ENCODE results near the gene TCF19.
"Not testable (repeated sequence)": the region's sequence is repeated elsewhere in the genome, so short reads cannot be mapped to it uniquely, and the experiment has no call there.

The TCF19 gene

DNA sequence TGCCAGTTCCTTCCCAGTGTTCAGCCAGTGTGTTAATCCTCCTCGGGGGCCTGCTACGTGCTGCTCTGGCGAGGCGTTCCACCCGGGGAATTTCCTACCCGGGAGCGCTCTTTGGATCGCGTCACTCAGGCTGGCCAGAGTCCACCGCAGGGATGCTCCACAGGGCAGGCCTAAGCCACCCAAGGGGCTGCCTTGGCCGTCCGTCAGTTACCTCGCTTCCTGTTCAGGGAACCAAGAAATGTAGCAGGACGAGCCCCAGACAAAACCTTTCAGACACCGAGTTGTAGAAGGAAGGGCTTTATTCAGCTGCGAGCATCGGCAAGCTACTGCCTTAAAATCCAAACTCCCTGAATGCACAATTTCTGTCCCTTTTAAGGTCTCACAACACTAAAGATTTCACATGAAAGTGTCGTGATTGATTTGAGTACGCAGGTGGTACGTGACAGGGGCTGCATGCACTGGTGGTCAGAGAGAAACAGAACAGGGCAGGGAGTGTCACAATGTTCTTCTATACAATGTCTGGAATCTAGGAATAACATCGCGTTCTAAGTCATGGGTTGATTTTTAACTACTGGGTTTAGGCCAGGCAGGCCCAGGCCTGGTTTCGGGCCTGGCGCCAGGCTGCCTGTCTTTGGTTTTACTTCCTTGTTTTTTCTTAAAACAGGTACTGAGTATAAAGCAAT lies 27.8 kb downstream of the TCF19 start:
- no peak for DNase-seq

DNA sequence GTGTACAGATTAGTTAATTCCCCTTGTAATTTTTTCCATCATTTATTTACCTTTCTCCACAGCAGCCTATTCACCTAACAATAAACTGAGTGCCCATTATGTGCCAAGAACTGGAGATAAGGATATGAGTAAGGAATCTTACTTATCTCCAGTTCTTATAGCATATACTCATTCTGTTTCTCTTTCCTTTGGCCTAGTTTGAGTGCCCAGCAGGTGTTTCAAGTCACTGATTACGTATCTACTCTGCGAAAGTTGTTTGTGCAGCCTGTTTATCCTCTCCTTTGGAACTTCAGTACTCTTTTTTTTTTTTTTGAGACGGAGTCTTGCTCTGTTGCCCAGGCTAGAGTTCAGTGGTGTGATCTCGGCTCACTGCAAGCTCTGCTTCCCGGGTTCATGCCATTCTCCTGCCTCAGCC lies 29.4 kb downstream of the TCF19 start:
- no peak for DNase-seq

DNA sequence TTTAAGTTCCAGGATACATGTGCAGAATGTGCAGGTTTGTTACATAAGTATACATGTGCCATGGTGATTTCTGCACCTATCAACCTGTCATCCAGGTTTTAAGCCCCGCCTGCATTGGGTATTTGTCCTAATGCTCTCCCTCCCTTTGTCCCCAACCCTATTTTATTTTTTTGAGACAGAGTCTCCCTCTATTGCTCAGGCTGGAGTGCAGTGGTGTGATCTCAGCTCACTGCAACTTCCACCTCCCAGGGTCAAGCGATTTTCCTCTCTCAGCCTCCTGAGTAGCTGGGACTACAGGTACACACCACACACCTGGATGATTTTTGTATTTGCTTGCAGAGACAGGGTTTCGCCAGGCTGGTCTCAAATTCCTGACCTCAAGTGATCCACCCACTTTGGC lies 30.8 kb downstream of the TCF19 start:
- not testable (repeated sequence) for DNase-seq

DNA sequence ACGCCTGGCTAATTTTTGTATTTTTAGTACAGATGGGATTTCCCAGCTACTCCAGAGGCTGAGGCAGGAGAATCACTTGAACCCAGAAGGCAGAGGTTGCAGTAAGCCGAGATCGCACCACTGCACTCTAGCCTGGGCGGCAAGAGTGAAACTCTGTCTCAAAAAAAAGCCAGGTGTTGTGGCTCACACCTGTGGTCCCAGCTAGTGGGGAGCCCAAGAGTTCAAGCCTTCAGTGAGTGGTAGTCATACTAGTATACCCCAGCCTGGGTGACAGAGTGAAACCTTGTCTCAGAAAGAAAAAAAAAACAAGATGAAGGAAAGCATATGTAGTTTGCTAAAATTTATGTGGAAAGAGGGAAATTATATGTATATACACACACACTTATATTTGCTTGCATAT lies 32.1 kb downstream of the TCF19 start:
- no peak for DNase-seq

DNA sequence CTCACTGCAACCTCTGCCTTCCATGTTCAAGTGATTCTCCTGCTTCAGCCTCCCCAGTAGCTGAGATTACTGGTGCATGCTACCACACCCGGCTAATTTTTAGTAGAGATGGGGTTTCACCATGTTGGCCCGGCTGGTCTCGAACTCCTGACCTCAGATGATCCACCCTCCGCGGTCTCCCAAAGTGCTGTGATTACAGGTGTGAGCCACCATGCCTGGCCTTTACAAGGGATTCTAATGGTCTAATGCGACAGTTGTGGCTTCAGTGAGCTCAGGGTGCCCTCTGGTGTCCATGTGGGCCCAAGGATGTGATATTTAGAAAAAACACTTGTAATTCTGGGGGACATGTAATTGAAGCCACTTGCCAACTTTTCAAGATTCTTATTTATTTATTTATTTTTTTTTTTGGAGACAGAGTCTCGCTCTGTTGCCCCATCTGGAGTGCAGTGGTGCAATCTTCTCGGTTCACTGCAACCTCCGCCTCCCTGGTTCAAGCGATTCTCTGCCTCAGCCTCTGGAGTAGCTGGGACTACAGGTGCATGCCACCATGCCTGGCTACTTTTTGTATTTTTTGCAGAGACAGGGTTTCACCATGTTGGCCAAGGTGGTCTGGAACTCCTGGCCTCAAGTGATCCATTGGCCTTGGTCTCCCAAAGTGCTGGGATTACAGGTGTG lies 34.2 kb downstream of the TCF19 start:
- peak; percentile 74 for DNase-seq

DNA sequence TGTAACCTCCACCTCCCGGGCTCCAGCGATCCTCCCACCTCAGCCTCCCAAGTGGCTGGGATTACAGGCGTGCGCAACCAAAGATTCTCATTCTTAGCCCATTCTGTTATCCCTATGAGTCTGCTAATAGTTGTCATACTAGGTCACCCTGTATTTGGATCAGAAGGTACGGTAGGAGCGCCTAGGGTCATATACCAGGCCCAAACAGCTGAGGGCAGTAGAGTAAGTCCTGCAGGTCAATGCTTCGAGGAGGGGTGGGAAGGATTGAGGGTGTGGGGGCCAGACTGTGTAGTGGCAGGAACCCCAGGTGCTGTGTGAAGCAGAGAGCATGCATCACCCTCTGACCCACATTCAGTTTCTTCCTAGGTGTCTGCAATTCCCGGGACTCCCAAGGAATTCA lies 34.8 kb downstream of the TCF19 start:
- DNase-seq = no peak

DNA sequence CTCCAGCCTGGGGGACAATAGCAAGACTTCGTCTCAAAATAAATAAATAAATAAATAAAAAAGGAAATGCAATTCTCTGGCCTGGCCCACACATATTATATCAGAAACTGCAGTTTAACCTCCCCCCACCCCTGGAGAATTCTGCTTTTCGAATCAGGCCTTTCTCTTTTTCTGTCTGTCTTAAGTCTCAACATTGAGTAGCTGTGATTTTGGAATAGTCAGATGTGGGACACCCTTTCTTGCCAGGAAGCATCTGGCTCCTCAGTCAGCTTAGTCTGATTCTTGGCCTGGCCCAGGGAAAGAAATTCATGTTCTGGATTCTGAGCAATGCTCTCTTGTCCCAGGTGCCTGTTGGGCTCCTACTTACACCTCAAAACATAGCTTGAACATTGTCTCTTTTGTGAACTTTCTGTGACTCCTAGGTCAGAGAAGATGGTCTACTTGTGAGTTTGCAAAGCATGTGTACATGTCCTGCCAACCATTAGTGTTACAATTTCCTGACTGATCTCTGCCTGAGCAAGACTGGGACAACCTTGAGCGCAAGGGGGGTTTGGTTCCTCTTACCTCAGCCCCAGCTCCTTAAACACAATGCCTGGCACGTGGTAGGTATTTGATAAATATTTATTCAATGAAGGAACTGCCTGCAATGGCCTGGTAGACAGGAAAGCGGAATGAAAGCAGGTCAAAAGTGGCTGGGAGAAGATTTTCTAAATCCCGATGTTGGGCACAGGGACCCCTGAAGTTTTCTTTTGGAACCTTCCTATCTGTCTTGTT lies 35.9 kb downstream of the TCF19 start:
- DNase-seq = no peak

DNA sequence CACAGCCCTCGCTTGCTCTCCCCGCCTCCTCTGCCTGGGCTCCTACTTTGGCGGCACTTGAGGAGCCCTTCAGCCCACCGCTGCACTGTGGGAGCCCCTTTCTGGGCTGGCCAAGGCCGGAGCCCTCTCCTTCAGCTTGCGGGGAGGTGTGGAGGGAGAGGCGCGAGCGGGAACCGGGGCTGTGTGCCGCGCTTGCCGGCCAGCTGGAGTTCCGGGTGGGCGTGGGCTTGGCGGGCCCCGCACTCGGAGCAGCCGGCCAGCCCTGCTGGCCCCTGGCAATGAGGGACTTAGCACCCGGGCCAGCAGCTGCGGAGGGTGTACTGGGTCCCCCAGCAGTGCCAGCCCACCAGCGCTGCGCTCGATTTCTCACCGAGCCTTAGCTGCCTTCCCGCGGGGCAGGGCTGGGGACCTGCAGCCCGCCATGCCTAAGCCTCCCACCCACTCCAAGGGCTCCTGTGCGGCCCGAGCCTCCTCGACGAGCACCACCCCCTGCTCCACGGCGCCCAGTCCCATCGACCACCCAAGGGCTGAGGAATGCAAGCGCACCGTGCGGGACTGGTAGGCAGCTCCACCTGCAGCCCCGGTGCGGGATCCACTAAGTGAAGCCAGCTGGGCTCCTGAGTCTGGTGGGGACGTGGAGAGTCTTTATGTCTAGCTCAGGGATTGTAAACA lies 37.1 kb downstream of the TCF19 start:
- not testable (repeated sequence) for DNase-seq

DNA sequence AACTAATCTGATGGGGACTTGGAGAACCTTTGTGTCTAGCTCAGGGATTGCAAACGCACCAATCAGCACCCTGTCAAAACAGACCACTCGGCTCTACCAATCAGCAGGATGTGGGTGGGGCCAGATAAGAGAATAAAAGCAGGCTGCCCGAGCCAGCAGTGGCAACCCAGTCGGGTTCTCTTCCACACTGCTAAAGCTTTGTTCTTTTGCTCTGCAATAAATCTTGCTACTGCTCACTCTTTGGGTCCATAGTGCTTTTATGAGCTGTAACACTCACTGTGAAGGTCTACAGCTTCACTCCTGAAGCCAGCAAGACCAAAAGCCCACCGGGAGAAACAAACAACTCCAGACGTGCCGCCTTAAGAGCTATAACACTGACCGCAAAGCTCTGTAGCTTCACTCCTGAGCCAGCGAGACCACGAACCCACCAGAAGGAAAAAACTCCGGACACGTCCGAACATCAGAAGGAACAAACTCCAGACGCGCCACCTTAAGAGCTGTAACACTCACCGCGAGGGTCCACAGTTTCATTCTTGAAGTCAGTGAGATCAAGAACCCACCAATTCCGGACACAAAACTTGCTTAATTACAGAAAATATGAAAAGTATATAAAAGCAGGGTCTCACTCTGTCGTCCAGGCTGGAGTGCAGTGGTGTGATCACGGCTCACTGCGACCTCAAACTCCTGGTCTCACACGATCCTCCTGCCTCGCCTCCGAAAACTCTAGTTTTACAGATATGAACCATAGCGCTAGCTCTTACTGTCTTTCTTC lies 38.0 kb downstream of the TCF19 start:
- DNase-seq = not testable (repeated sequence)

DNA sequence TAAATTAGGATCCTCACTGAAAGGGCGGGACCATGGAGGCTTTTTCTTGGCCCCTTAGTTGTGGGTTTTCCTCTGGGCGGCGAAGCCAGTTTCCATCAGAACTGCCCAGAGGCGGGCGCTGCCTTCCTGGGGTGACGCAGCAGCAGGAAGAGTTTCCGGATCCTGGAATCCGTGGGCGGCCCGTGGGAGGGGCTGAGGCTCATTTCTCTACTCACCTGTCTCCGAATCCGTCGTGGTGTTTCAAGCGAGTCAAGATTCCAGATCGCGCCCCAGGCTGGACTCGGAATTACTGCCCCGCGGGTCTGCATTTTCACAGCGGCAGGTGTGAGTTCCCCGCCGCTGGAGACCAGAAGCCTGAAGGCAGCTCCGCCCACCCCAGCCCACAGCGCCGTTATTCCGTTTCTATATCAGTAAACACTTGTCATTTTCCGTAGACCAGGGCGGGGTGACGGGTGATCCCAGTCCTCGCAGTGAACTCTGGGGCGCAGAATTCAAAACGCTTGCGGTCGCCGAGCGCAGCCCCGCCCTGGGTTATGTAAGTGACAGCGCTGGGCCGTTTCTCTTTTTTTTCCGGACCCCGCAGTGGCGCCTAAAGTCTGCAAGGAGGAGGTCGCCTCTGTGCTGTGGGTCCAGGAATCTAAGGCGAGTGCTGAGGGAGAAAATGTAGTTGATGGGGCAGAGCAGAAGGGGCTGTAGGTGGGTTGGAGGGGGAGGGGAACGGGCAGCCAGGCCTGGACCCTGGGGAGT lies 39.3 kb downstream of the TCF19 start:
- peak; percentile 93 for DNase-seq

DNA sequence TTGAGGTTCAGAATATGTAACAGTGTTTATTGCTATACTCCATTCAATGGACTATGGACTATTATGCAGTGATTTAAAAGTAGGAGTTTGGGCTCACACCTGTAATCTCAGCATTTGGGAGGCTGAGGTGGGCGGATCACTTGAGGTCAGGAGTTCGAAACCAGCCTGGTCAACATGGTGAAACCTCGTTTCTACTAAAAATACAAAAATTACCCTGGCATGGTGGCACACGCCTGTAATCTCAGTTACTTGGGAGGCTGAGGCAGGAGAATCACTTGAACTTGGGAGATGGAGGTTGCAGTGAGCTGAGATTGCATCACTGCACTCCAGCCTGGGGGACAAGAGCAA lies 40.7 kb downstream of the TCF19 start:
- not testable (repeated sequence) for DNase-seq

DNA sequence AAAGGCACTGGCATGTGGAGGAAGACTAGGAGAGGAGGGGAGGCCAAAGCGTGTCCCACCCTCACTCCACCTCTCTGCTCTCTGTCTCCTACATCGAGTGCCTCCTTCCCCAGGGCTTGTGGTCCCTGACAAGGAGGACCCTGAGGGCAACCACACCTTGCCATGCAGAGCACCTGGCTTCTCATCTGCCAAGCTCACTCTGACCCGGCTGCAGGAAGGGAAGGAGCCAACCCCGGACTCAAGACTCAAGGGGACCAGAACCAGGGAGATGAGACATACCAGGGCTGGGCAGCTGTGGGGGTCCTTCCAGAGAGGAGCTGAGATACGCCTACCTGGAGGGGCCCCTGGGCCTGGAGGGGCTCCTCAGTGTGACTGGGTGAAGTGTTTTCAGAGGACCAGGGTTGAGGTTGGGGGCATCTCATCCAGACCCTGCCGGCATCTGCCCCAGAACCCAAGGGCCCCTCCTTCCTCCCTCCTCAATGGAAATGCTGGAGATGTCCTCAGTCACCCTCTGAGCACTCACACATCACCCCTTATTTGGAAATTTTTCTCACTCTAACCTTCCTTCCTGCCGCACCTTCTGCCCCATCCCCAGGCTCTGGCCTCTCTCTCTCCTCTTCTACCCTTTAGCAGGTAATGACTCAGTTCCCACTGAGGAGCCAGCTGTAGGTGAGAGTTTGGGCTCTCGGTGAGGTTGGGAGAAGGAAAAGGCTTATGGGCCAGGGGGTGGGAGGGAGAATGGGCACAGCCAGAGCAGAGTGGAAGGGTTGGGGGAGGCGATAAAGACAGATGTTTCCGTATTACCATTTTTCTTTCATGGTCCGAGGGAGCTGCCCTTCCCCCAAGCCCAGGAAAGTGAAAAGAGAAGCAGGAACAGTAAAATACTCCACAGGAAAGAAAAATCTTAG lies 44.1 kb downstream of the TCF19 start:
- DNase-seq = peak; percentile 51

DNA sequence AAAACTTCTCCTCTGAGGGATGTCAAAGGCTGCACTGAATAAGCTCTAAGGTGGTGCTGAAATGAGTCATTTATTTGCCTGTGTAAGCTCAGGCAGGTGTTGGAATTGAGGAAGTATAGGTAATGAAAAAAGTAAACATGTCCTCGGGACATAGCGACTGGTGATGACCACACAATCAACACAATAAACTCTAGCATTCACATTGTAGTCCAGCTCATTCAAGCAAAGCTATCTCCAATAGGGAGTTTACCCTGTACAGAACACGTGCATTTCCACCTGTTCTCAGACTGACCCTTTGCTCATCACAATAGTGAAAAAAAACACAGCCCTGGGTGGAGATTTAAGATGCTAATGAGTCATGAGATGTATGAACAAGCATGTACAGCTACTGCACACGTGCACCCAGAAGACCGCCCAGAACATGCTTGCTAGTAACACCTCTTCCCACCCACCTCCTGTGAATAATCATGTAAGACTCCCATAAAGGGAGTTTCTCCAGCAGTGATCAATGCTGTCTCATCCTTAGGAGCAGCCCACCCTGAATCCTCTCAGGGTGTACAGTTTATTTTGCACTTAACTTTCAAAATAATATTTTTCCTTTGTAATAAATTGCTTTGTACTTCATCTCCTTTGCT lies 45.1 kb downstream of the TCF19 start:
- DNase-seq = peak; percentile 96

DNA sequence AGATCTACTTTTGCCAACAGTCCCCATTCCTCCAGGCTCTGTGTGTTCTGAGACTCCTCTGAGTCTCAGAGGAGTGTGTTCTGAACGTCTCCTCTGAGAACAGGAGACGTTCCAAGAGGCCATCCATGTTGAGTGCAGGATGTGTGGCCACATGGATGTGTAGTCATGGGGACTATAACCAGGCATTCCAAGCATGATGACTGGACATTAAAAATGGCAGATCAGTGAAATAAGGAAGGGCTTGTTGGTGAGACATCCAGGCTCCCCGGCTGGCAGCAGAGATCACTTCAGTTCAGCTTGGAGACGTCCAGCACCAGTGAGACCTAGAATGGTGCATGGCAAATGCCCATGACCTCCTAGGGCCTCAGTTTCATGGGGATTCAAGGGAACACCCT lies 46.4 kb downstream of the TCF19 start:
- DNase-seq = peak; percentile 15

DNA sequence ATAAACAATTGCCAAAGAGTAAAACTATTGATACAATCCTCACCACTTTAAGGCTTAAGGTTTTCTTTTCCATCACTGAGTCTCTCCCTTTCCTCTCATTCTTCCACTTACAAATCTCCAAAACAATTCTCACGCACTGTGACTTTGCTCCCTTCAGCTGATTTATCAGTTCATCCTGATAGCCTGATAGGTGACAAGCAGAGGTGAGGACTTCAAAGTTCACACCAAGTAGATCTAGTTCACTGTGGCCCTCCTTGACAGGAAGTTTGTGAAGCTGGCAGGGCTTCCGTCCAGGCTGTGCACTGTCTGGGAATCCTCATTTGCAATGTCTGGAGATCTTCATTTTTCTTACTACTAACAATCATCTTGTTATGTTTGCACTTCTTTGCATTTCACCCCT lies 47.2 kb downstream of the TCF19 start:
- no peak for DNase-seq

DNA sequence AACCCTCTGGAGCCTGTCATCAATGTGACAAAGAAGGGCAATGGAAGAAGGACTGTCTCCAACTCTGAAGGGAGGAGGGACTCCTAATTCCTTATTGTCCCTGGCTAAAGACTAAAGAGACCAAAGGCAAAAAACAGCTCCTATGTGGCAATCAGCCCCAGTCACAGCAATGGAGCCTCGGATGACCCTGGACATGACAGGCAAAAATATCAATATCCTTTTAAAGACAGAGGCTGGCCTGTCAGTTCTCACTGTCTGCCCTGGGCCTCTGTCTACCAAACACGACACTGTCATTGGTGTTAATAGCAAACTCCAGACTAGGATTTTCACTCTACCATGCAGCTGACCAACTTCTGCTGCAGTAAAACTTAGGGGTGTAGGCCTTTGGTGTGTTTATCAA lies 50.1 kb downstream of the TCF19 start:
- DNase-seq = no peak

DNA sequence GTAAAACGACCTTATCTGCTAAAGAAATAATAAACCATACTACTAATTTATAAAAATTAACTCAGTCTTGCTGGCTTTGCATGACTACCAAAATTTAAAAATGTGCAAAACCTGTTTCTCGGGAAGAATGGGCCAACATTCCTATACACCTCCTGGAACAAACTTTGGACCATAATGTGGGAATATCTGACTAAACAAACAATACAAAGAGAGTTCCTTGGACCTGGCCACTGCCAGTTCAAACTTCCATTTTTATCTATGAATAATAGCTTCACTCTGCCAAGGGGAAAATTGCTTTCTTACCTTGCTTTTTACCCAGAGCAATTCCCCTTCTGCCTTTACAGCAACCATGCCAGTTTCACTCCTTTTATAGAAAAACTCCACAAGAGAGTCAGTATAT lies 50.7 kb downstream of the TCF19 start:
- DNase-seq = no peak

DNA sequence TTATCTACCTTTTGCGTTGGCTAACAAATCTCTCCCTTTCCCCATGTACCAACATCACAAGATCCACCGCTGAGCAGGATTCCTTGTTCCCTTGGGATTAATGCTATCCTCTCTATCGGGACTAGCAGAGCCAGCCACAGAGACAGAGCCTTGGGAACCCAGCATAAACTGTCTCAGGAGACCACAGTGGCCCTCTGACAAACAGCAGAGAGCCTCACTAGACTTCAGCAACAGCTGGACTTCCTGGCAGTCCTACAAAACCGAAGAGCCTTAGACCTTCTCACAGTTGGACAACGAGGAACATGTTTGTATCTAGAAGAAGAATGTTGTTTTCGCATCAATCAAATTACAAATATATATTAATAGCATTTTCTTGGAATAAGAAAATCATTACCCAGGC lies 51.7 kb downstream of the TCF19 start:
- DNase-seq = no peak

DNA sequence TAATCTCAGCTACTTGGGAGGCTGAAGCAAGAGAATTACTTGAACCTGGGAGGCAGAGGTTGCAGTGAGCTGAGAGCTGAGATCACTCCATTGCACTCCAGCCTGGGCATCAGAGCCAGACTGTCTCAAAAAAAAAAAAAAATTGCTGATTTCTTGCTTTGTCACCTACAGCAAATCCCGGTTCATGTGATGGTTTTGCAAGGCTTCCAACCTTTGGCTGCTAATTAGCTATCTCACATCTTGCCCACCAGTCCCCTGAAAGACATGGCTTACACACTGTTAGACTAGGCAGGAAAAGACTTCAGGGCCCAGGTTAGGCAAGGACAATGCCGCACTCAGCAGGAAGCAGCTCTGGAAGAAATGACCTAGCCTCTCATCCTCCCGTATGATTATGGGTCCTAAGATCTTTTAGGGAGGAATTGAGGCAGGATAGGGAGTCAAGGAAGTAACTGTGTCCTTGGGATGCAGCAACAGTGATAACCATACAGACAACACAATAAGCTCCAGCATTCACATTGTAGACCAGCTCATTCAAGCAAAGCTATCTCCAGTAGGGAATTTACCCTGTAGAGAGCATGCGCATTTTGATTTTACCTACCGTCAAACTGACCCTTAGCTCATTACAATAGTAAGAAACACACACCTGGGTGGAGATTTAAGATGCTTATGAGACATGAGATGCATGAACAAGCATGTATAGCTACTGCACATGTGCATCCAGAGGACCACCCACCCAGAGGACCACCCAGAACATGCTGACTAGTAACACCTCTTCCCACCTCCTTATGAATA lies 52.5 kb downstream of the TCF19 start:
- no peak for DNase-seq

Measured in NCI-H146 (cell line).